Astrocyte (in vitro differentiated cells and primary cell): ENCODE results near the gene NRN1L. TPM values are rescaled to one million over a fixed set of nuclear protein-coding genes. Genes with fewer than 3 reads are reported as not detected.

Source experiments
- DNase-seq: peaks from one replicate; pipeline ENCODE4 v3.0.0-alpha.2; 2010; ENCODE audit warnings: low read depth
- FAIRE-seq: peaks from 2 replicates; lab custom pipeline; 2011; peaks lifted over from hg19 to GRCh38; lab: Jason Lieb, UNC
- H2AFZ ChIP-seq: 2 replicates; pipeline ENCODE4 v1.6.0; 2012; ENCODE audit warnings: low read depth, low read length, inconsistent platforms
- H3K27ac ChIP-seq: 2 replicates; pipeline ENCODE4 v1.5.1; 2011; ENCODE audit warnings: low read depth, low read length, inconsistent platforms
- H3K27me3 ChIP-seq: 2 replicates; pipeline ENCODE4 v1.6.0; 2011; ENCODE audit warnings: low read length, inconsistent platforms; ENCODE audit not compliant: insufficient read depth
- H3K36me3 ChIP-seq: 2 replicates; pipeline ENCODE4 v1.5.1; 2011; ENCODE audit warnings: low read length, inconsistent platforms; ENCODE audit not compliant: insufficient read depth
- H3K4me1 ChIP-seq: 2 replicates; pipeline ENCODE4 v1.5.1; 2011; ENCODE audit warnings: low read length, inconsistent platforms; ENCODE audit not compliant: insufficient read depth
- H3K4me2 ChIP-seq: 2 replicates; pipeline ENCODE4 v1.6.0; 2012; ENCODE audit warnings: low read length, inconsistent platforms
- H3K4me3 ChIP-seq: 2 replicates; pipeline ENCODE4 v1.5.1; 2011; ENCODE audit warnings: low read depth, mild to moderate bottlenecking, low read length, inconsistent platforms; ENCODE audit not compliant: insufficient read depth
- H3K79me2 ChIP-seq: 2 replicates; pipeline ENCODE4 v1.6.0; 2012; ENCODE audit warnings: mild to moderate bottlenecking, low read length, inconsistent platforms; ENCODE audit not compliant: insufficient read depth
- H3K9ac ChIP-seq: 2 replicates; pipeline ENCODE4 v1.6.0; 2012; ENCODE audit warnings: mild to moderate bottlenecking, low read length, inconsistent platforms
- H3K9me3 ChIP-seq: 2 replicates; pipeline ENCODE4 v1.5.1; 2012; ENCODE audit warnings: low read depth, mild to moderate bottlenecking, low read length, inconsistent platforms; ENCODE audit not compliant: insufficient read depth
- H4K20me1 ChIP-seq: 2 replicates; pipeline ENCODE4 v1.6.0; 2012; ENCODE audit warnings: low read length, inconsistent platforms; ENCODE audit not compliant: insufficient read depth
- H3K27ac Mint-ChIP-seq: one replicate; pipeline ENCODE4 v1.8.0; 2021; ENCODE audit warnings: mild to moderate bottlenecking, mixed read lengths; ENCODE audit not compliant: unreplicated experiment
- H3K27me3 Mint-ChIP-seq: one replicate; pipeline ENCODE4 v1.8.0; 2021; ENCODE audit warnings: low read depth, mixed read lengths; ENCODE audit not compliant: unreplicated experiment
- H3K36me3 Mint-ChIP-seq: one replicate; pipeline ENCODE4 v1.8.0; 2021; ENCODE audit warnings: low read depth, mixed read lengths; ENCODE audit not compliant: unreplicated experiment
- H3K4me1 Mint-ChIP-seq: one replicate; pipeline ENCODE4 v1.8.0; 2021; ENCODE audit warnings: low read depth, mixed read lengths; ENCODE audit not compliant: unreplicated experiment
- H3K4me3 Mint-ChIP-seq: one replicate; pipeline ENCODE4 v1.8.0; 2021; ENCODE audit warnings: mild to moderate bottlenecking, moderate library complexity, mixed read lengths; ENCODE audit not compliant: unreplicated experiment
- H3K9me3 Mint-ChIP-seq: one replicate; pipeline ENCODE4 v1.8.0; 2021; ENCODE audit warnings: mild to moderate bottlenecking, mixed read lengths; ENCODE audit not compliant: unreplicated experiment
- EZH2 ChIP-seq: IDR thresholded peaks from 2 replicates; pipeline ENCODE4 v1.6.1; 2012; ENCODE audit warnings: mild to moderate bottlenecking, low read length, inconsistent platforms; ENCODE audit not compliant: insufficient read depth
- total RNA-seq: library from RNA; stranded (reverse); gene quantifications from 2 replicates; pipeline ENCODE4 v1.2.1, GENCODE V29; 2021
- TF ChIP-seq, protein P1 (sequence below): IDR thresholded peaks from 2 replicates; pipeline ENCODE4 v1.5.1; 2011; ENCODE audit warnings: low read depth, mild to moderate bottlenecking, inconsistent platforms, low read length, moderate library complexity; ENCODE audit not compliant: insufficient read depth

The NRN1L gene
- total RNA-seq, 1 donor from 2014 or later: 0.82 TPM

GRCh38 chr16:67917852-67918236 lies 33.2 kb downstream of the NRN1L start:
- H3K4me1 ChIP-seq: peaks cover 18% of the 10 kb centered on the region
- FAIRE-seq (peak; percentile 98), DNase-seq (peak; percentile 72)
- Mint-ChIP-seq H3K4me1 (peaks cover 39% of the 10 kb centered on the region), H3K27me3 (no peaks in the 10 kb centered on the region), H3K27ac (peak overlapping the region; percentile 60), H3K36me3 (peaks cover 8% of the 10 kb centered on the region), H3K4me3 (peak overlapping the region; percentile 31), H3K9me3 (no peaks in the 10 kb centered on the region)
- H3K9me3 ChIP-seq: no peaks in the 10 kb centered on the region
- TF ChIP-seq, protein P1, sequence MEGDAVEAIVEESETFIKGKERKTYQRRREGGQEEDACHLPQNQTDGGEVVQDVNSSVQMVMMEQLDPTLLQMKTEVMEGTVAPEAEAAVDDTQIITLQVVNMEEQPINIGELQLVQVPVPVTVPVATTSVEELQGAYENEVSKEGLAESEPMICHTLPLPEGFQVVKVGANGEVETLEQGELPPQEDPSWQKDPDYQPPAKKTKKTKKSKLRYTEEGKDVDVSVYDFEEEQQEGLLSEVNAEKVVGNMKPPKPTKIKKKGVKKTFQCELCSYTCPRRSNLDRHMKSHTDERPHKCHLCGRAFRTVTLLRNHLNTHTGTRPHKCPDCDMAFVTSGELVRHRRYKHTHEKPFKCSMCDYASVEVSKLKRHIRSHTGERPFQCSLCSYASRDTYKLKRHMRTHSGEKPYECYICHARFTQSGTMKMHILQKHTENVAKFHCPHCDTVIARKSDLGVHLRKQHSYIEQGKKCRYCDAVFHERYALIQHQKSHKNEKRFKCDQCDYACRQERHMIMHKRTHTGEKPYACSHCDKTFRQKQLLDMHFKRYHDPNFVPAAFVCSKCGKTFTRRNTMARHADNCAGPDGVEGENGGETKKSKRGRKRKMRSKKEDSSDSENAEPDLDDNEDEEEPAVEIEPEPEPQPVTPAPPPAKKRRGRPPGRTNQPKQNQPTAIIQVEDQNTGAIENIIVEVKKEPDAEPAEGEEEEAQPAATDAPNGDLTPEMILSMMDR: no peak
- no peak for TF ChIP-seq EZH2
- H3K9ac ChIP-seq: peak overlapping the region; percentile 47
- H3K36me3 ChIP-seq: no peaks in the 10 kb centered on the region
- peak overlapping the region; percentile 38 for H3K27ac ChIP-seq
- peaks cover 77% of the 10 kb centered on the region for H4K20me1 ChIP-seq
- peak overlapping the region; percentile 42 for H3K4me2 ChIP-seq
- no peaks in the 10 kb centered on the region for H3K27me3 ChIP-seq
- H2AFZ ChIP-seq: no peak overlapping the region
- peaks cover 29% of the 10 kb centered on the region for H3K79me2 ChIP-seq
- no peak overlapping the region for H3K4me3 ChIP-seq

DNA sequence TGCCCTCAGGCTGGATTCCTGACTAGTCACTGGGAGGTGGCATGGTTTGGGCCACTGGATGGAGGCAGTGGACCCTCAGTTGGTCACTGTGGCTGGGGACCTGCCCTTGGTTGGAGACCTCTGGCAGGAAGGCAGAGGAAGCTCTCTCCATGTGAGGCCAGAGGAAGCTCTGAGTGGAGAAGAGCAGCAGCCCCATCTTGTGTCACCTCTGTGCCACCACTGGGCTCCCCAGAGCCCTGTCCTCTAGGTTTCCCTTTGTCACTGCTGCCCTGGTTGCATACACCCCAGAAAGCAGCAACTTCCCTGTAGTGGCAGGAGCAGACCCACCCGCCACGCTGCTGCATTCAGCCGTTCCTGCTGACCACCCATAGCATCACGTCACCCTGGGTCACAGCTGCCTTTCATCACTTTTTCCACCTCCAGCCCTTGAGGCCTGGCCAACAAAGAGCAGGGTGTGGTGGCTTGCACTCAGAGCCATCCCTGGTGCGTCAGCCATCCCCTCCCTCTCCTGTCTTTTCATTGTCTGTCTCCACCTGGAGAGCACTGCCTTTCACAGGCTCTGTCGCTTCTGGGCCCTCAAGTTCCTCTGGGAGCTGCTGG lies 35.0 kb downstream of the NRN1L start:
- FAIRE-seq (no peak), DNase-seq (no peak)
- Mint-ChIP-seq H3K4me3 (no peak overlapping the region), H3K36me3 (peaks cover 6% of the 10 kb centered on the region), H3K4me1 (peaks cover 39% of the 10 kb centered on the region), H3K9me3 (no peaks in the 10 kb centered on the region), H3K27ac (peak overlapping the region; percentile 66), H3K27me3 (no peaks in the 10 kb centered on the region)
- Histone ChIP-seq H3K4me1 (peaks cover 18% of the 10 kb centered on the region), H3K9me3 (no peaks in the 10 kb centered on the region), H4K20me1 (peaks cover 93% of the 10 kb centered on the region), H3K36me3 (no peaks in the 10 kb centered on the region), H3K9ac (no peak overlapping the region), H3K79me2 (peaks cover 32% of the 10 kb centered on the region), H3K4me3 (no peak overlapping the region), H3K27me3 (no peaks in the 10 kb centered on the region), H2AFZ (no peak overlapping the region), H3K4me2 (no peak overlapping the region), H3K27ac (no peak overlapping the region)
- TF ChIP-seq, protein P1: no peak
- TF ChIP-seq EZH2: no peak

GRCh38 chr16:67922221-67922620 lies 37.5 kb downstream of the NRN1L start:
- no peak for DNase-seq

More at GRCh38 chr16:67922221-67922620, 37.5 kb downstream of the NRN1L start:
- Mint-ChIP-seq H3K9me3 (no peaks in the 10 kb centered on the region), H3K27ac (peak overlapping the region; percentile 42), H3K4me1 (peaks cover 24% of the 10 kb centered on the region), H3K36me3 (peaks cover 6% of the 10 kb centered on the region), H3K27me3 (no peaks in the 10 kb centered on the region), H3K4me3 (no peak overlapping the region)
- H3K79me2 ChIP-seq: peaks cover 24% of the 10 kb centered on the region
- H2AFZ ChIP-seq: no peak overlapping the region
- H3K4me1 ChIP-seq: peaks cover 12% of the 10 kb centered on the region
- no peak overlapping the region for H3K4me2 ChIP-seq
- H3K27ac ChIP-seq: no peak overlapping the region
- H3K9me3 ChIP-seq: no peaks in the 10 kb centered on the region
- no peak overlapping the region for H3K9ac ChIP-seq
- H3K27me3 ChIP-seq: no peaks in the 10 kb centered on the region
- no peak for FAIRE-seq
- no peaks in the 10 kb centered on the region for H3K36me3 ChIP-seq
- peaks cover 90% of the 10 kb centered on the region for H4K20me1 ChIP-seq
- no peak overlapping the region for H3K4me3 ChIP-seq
- TF ChIP-seq, protein P1: no peak
- no peak for TF ChIP-seq EZH2
